ENCODE results near the gene CMTM3. TPM values are rescaled to one million over a fixed set of nuclear protein-coding genes. Genes with fewer than 3 reads are reported as not detected.
"Not testable (repeated sequence)": the region's sequence is repeated elsewhere in the genome, so short reads cannot be mapped to it uniquely, and the experiment has no call there.

CMTM3 gene
- total RNA-seq, 1 donor from 2014 or later = 86.9 TPM

- peak; percentile 51 for DNase-seq (ENCODE audit: extremely low read depth, low read depth, low spot score)
Observed at GRCh38 chr16:66660422-66661209, 56.1 kb downstream of the CMTM3 start.

GRCh38 chr16:66661210-66661560, 56.7 kb downstream of the CMTM3 start:
- no peak for DNase-seq (ENCODE audit: extremely low read depth, low read depth, low spot score)

GRCh38 chr16:66661671-66662346, 57.3 kb downstream of the CMTM3 start:
- not testable (repeated sequence) for DNase-seq (ENCODE audit: extremely low read depth, low read depth, low spot score)

GRCh38 chr16:66662445-66663194, 58.1 kb downstream of the CMTM3 start:
- no peak for DNase-seq (ENCODE audit: extremely low read depth, low read depth, low spot score)

Other genes with a start within 250 kb of the CMTM3 start
- 1,376 and 1,752 TPM in 2 replicates for gene CDH5, start 238.0 kb upstream of the CMTM3 start, total RNA-seq
- 0.35 and 3.1 TPM in 2 replicates for gene BEAN1, start 177.4 kb upstream of the CMTM3 start, total RNA-seq
- 24.7 and 46.4 TPM in 2 replicates for gene TK2, start 54.6 kb upstream of the CMTM3 start, total RNA-seq
- gene CKLF, start 52.1 kb upstream of the CMTM3 start, total RNA-seq = 73.5 and 85.1 TPM in 2 replicates
- 1.7 and 2.9 TPM in 2 replicates for gene CMTM1, start 38.3 kb upstream of the CMTM3 start, total RNA-seq
- gene CMTM2, start 25.2 kb upstream of the CMTM3 start, total RNA-seq = not detected in 2 replicates
- gene CMTM4, start 92.0 kb downstream of the CMTM3 start, total RNA-seq = 8.8 and 9.8 TPM in 2 replicates
- 98.3 and 147 TPM in 2 replicates for gene DYNC1LI2, start 146.9 kb downstream of the CMTM3 start, total RNA-seq
- not detected in 2 replicates for gene TERB1, start 196.9 kb downstream of the CMTM3 start, total RNA-seq
- 49.1 and 80.5 TPM in 2 replicates for gene NAE1, start 226.3 kb downstream of the CMTM3 start, total RNA-seq
- not detected in 2 replicates for gene CA7, start 239.7 kb downstream of the CMTM3 start, total RNA-seq

All from glomerular endothelial cell (primary cell).